HUES48 (cell line): ENCODE measurements around the gene CLIP2.
"Not testable (repeated sequence)": the region's sequence is repeated elsewhere in the genome, so short reads cannot be mapped to it uniquely, and the experiment has no call there.

ENCODE experiments used
- H3K27ac ChIP-seq: one replicate; pipeline ENCODE4 v1.7.0; 2013; ENCODE audit warnings: low read depth, low read length, inconsistent platforms
- H3K27me3 ChIP-seq: 2 replicates; pipeline ENCODE4 v1.6.1; 2013; ENCODE audit warnings: mild to moderate bottlenecking, low read length; ENCODE audit not compliant: control insufficient read depth, insufficient read depth
- H3K36me3 ChIP-seq: 2 replicates; pipeline ENCODE4 v1.6.1; 2013; ENCODE audit warnings: low read length; ENCODE audit not compliant: control insufficient read depth, insufficient read depth
- H3K4me1 ChIP-seq: 2 replicates; pipeline ENCODE4 v1.6.1; 2013; ENCODE audit warnings: mild to moderate bottlenecking, low read length; ENCODE audit not compliant: control insufficient read depth, insufficient read depth
- H3K4me3 ChIP-seq: 2 replicates; pipeline ENCODE4 v1.5.1; 2013; ENCODE audit warnings: mild to moderate bottlenecking, low read depth, low read length
- H3K9ac ChIP-seq: 2 replicates; pipeline ENCODE4 v1.6.1; 2013; ENCODE audit warnings: mild to moderate bottlenecking, low read depth, low read length, moderate library complexity
- H3K9me3 ChIP-seq: 2 replicates; pipeline ENCODE4 v1.6.1; 2013; ENCODE audit warnings: low read length; ENCODE audit not compliant: control insufficient read depth, insufficient read depth

CLIP2 gene

GRCh38 chr7:74407958-74408357, 118.8 kb downstream of the CLIP2 start:
- no peak overlapping the region for H3K4me3 ChIP-seq

GRCh38 chr7:74409571-74409970, 120.4 kb downstream of the CLIP2 start:
- Histone ChIP-seq H3K4me1 (peaks cover 4% of the 10 kb centered on the region), H3K27ac (no peak overlapping the region), H3K9ac (no peak overlapping the region), H3K9me3 (no peaks in the 10 kb centered on the region), H3K4me3 (no peak overlapping the region), H3K27me3 (no peaks in the 10 kb centered on the region), H3K36me3 (peaks cover 2% of the 10 kb centered on the region)

More at GRCh38 chr7:74407958-74408357, 118.8 kb downstream of the CLIP2 start:
- peaks cover 4% of the 10 kb centered on the region for H3K4me1 ChIP-seq
- H3K9ac ChIP-seq, result no peak overlapping the region
- no peaks in the 10 kb centered on the region for H3K9me3 ChIP-seq
- H3K27me3 ChIP-seq, result no peaks in the 10 kb centered on the region
- H3K36me3 ChIP-seq, result peaks cover 7% of the 10 kb centered on the region
- no peak overlapping the region for H3K27ac ChIP-seq

- Histone ChIP-seq H3K36me3 (no peaks in the 10 kb centered on the region), H3K27ac (no peak overlapping the region), H3K9me3 (no peaks in the 10 kb centered on the region), H3K4me3 (no peak overlapping the region), H3K9ac (no peak overlapping the region), H3K4me1 (no peaks in the 10 kb centered on the region), H3K27me3 (no peaks in the 10 kb centered on the region)
Observed at GRCh38 chr7:74410772-74411171, 121.6 kb downstream of the CLIP2 start.

GRCh38 chr7:74411571-74411970, 122.4 kb downstream of the CLIP2 start:
- H3K9me3 ChIP-seq, H3K4me3 ChIP-seq, H3K4me1 ChIP-seq, H3K27ac ChIP-seq, H3K36me3 ChIP-seq, H3K27me3 ChIP-seq, H3K9ac ChIP-seq: not testable (repeated sequence)

- Histone ChIP-seq H3K4me1 (no peaks in the 10 kb centered on the region), H3K9ac (no peak overlapping the region), H3K36me3 (no peaks in the 10 kb centered on the region), H3K4me3 (no peak overlapping the region), H3K27ac (no peak overlapping the region), H3K9me3 (no peaks in the 10 kb centered on the region), H3K27me3 (no peaks in the 10 kb centered on the region)
Observed at GRCh38 chr7:74412056-74412455, 122.8 kb downstream of the CLIP2 start.

GRCh38 chr7:74412603-74413002, 123.4 kb downstream of the CLIP2 start:
- Histone ChIP-seq H3K36me3 (no peaks in the 10 kb centered on the region), H3K9ac (no peak overlapping the region), H3K27ac (no peak overlapping the region), H3K4me1 (no peaks in the 10 kb centered on the region), H3K27me3 (no peaks in the 10 kb centered on the region), H3K9me3 (no peaks in the 10 kb centered on the region), H3K4me3 (no peak overlapping the region)

- not testable (repeated sequence) for H3K27ac ChIP-seq, H3K4me1 ChIP-seq, H3K36me3 ChIP-seq, H3K9ac ChIP-seq, H3K4me3 ChIP-seq, H3K9me3 ChIP-seq, H3K27me3 ChIP-seq
Observed at GRCh38 chr7:74414595-74415333, 125.6 kb downstream of the CLIP2 start.

- Histone ChIP-seq H3K27ac (no peak overlapping the region), H3K4me3 (no peak overlapping the region)
Observed at GRCh38 chr7:74417419-74417971, 128.3 kb downstream of the CLIP2 start.

GRCh38 chr7:74418076-74418475, 128.9 kb downstream of the CLIP2 start:
- Histone ChIP-seq H3K27me3 (no peaks in the 10 kb centered on the region), H3K9me3 (no peaks in the 10 kb centered on the region), H3K9ac (no peak overlapping the region), H3K27ac (no peak overlapping the region), H3K4me3 (no peak overlapping the region), H3K36me3 (no peaks in the 10 kb centered on the region), H3K4me1 (no peaks in the 10 kb centered on the region)

More at GRCh38 chr7:74417419-74417971, 128.3 kb downstream of the CLIP2 start:
- Histone ChIP-seq H3K27me3 (no peaks in the 10 kb centered on the region), H3K9me3 (no peaks in the 10 kb centered on the region), H3K4me1 (no peaks in the 10 kb centered on the region), H3K9ac (no peak overlapping the region), H3K36me3 (no peaks in the 10 kb centered on the region)

- H3K9ac ChIP-seq, result no peak overlapping the region
- no peaks in the 10 kb centered on the region for H3K4me1 ChIP-seq
- no peak overlapping the region for H3K4me3 ChIP-seq
- H3K27me3 ChIP-seq, result no peaks in the 10 kb centered on the region
- no peaks in the 10 kb centered on the region for H3K9me3 ChIP-seq
- H3K36me3 ChIP-seq, result no peaks in the 10 kb centered on the region
- H3K27ac ChIP-seq, result no peak overlapping the region
Observed at GRCh38 chr7:74418538-74418937, 129.3 kb downstream of the CLIP2 start.

- not testable (repeated sequence) for H3K9ac ChIP-seq, H3K4me1 ChIP-seq, H3K4me3 ChIP-seq, H3K9me3 ChIP-seq, H3K36me3 ChIP-seq, H3K27ac ChIP-seq, H3K27me3 ChIP-seq
Observed at GRCh38 chr7:74419232-74419631, 130.0 kb downstream of the CLIP2 start.
